GM18526 (cell line): Measurements from ENCODE around the gene NUS1.

Experiments used
- POLR2A ChIP-seq: IDR thresholded peaks from 3 replicates; pipeline ENCODE4 v1.6.1; 2011; ENCODE audit not compliant: insufficient read length; ENCODE audit errors: extremely low read depth

The NUS1 gene

GRCh38 chr6:117674991-117675657, at the start of gene NUS1:
NUS1 (plus strand) TSS chr6:117675469; CDS start chr6:117675671, 202 bp downstream.
- no peak for TF ChIP-seq POLR2A

GRCh38 chr6:117627533-117627932, 47.7 kb upstream of the NUS1 start:
- no peak for TF ChIP-seq POLR2A

GRCh38 chr6:117629119-117629660, 46.1 kb upstream of the NUS1 start:
- TF ChIP-seq POLR2A: no peak

GRCh38 chr6:117637770-117638169, 37.5 kb upstream of the NUS1 start:
- TF ChIP-seq POLR2A: no peak

- TF ChIP-seq POLR2A: no peak
These were observed 32.3 kb upstream of the NUS1 start for GRCh38 chr6:117642976-117643375.

GRCh38 chr6:117653949-117654348, 21.3 kb upstream of the NUS1 start:
- no peak for TF ChIP-seq POLR2A

GRCh38 chr6:117655380-117655779, 19.9 kb upstream of the NUS1 start:
- TF ChIP-seq POLR2A: no peak

- no peak for TF ChIP-seq POLR2A
These were observed 8.4 kb upstream of the NUS1 start for GRCh38 chr6:117666881-117667280.

GRCh38 chr6:117668736-117669135, 6.5 kb upstream of the NUS1 start:
- no peak for TF ChIP-seq POLR2A

GRCh38 chr6:117674503-117674902, 766 bp upstream of the NUS1 start:
- no peak for TF ChIP-seq POLR2A

GRCh38 chr6:117676577-117677218, 1.4 kb downstream of the NUS1 start:
- TF ChIP-seq POLR2A: no peak

GRCh38 chr6:117677553-117678141, 2.4 kb downstream of the NUS1 start:
- TF ChIP-seq POLR2A: no peak

GRCh38 chr6:117681162-117681741, 6.0 kb downstream of the NUS1 start:
- no peak for TF ChIP-seq POLR2A

GRCh38 chr6:117684749-117685148, 9.5 kb downstream of the NUS1 start:
- no peak for TF ChIP-seq POLR2A

- no peak for TF ChIP-seq POLR2A
These were observed 10.1 kb downstream of the NUS1 start for GRCh38 chr6:117685359-117685758.
